ENCODE data around the gene MFAP4. TPM values are rescaled to one million over a fixed set of nuclear protein-coding genes. Genes with fewer than 3 reads are reported as not detected.

The MFAP4 gene
- total and polyA plus RNA-seq, 3 donors from 2014 or later = 24.0 to 108 (median 55.7) TPM

GRCh38 chr17:19376811-19377210 is 10.2 kb downstream of the MFAP4 start:
- 31 to 46% methylated on average over 2 of the region's 2 CpGs for WGBS, 2 donors
- Histone ChIP-seq H3K36me3 (ENCODE audit: low read depth, missing control alignments) (no peaks in the 10 kb centered on the region), H3K4me3 (peak overlapping the region; percentile 75 to 86), H3K9me3 (no peaks in the 10 kb centered on the region), H3K27me3 (no peaks in the 10 kb centered on the region), H3K4me1 (peaks cover 9% of the 10 kb centered on the region), H3K27ac (peak overlapping the region; percentile 77 to 96)
- TF ChIP-seq POLR2A (IDR thresholded peaks at IDR 0.05) = no peak
- no peak for TF ChIP-seq CTCF (IDR thresholded peaks at IDR 0.05)
- no peak for DNase-seq
- intact Hi-C loops (cut with DNase I; ENCODE audit: low total_unique reads) = no loop called here

DNA sequence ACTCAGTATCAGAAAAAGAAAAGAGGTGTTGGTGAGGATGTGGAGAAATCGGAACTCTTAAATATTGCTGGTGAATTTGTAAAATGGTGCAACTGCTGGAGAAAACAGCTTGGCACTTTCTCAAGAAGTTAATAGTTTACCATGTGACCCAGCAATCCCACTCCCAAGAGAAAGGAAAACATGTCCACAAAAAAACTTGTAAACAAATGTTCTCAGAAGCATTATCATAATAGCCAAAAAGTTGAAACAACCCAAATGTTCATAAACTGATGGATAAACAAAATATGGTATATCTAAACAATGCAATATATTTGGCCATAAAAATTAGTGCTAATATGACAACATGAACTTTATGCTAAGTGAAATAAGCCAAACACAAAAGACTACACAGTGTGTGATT is 11.3 kb downstream of the MFAP4 start:
- no peak for DNase-seq
- H3K36me3 ChIP-seq (ENCODE audit: low read depth, missing control alignments) = no peaks in the 10 kb centered on the region
- TF ChIP-seq CTCF (IDR thresholded peaks at IDR 0.05) (no peak), POLR2A (IDR thresholded peaks at IDR 0.05) (no peak)
- peaks cover 9% of the 10 kb centered on the region for H3K4me1 ChIP-seq
- 85 to 92% methylated on average over 1 of the region's 1 CpG for WGBS, 2 donors
- H3K4me3 ChIP-seq = no peak overlapping the region
- no peaks in the 10 kb centered on the region for H3K9me3 ChIP-seq
- no peak overlapping the region for H3K27ac ChIP-seq
- intact Hi-C loops (cut with DNase I; ENCODE audit: low total_unique reads) = no loop called here
- no peaks in the 10 kb centered on the region for H3K27me3 ChIP-seq

GRCh38 chr17:19374136-19374535 is 12.9 kb downstream of the MFAP4 start:
- intact Hi-C loops (cut with DNase I; ENCODE audit: low total_unique reads) = no loop called here
- peaks cover 5% of the 10 kb centered on the region for H3K4me1 ChIP-seq
- H3K27me3 ChIP-seq = no peaks in the 10 kb centered on the region
- TF ChIP-seq POLR2A (IDR thresholded peaks at IDR 0.05) (no peak), CTCF (IDR thresholded peaks at IDR 0.05) (no peak)
- no peaks in the 10 kb centered on the region for H3K9me3 ChIP-seq
- no peak for DNase-seq
- WGBS, 2 donors = 92% methylated on average over 5 of the region's 5 CpGs
- no peak overlapping the region for H3K27ac ChIP-seq
- no peak overlapping the region for H3K4me3 ChIP-seq
- no peaks in the 10 kb centered on the region for H3K36me3 ChIP-seq (ENCODE audit: low read depth, missing control alignments)

- Histone ChIP-seq H3K36me3 (ENCODE audit: low read depth, missing control alignments) (no peaks in the 10 kb centered on the region), H3K4me1 (no peaks in the 10 kb centered on the region), H3K27ac (no peak overlapping the region), H3K27me3 (no peaks in the 10 kb centered on the region), H3K9me3 (no peaks in the 10 kb centered on the region), H3K4me3 (no peak overlapping the region)
- intact Hi-C loops (cut with DNase I; ENCODE audit: low total_unique reads) = no loop called here
- no peak for DNase-seq
- WGBS, 2 donors = 85 to 89% methylated on average over 8 of the region's 8 CpGs
- no peak for TF ChIP-seq CTCF (IDR thresholded peaks at IDR 0.05)
- TF ChIP-seq POLR2A (IDR thresholded peaks at IDR 0.05) = no peak
These were observed 14.0 kb downstream of the MFAP4 start for GRCh38 chr17:19372866-19373504.

DNA sequence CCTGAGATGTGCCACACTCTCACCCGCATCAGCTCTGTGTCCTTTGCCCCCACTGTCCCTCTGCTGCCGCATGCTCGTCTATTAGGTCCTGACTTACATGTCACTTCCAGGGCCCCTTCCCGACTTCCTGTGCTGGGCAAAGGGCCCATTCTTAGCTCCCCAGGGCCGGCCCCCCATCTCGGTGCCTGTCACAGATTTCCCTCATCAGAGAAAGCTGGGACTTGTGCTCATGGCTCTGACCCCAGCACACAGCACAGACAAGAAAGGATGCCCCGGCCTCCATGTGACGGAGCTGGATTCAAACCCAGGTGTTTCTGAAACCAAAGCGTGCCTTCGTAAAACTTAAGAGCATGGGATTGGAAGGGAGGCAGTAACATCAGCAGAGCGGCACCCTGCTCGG is 14.6 kb downstream of the MFAP4 start:
- no peak for DNase-seq
- Histone ChIP-seq H3K27ac (no peak overlapping the region), H3K27me3 (no peaks in the 10 kb centered on the region), H3K36me3 (ENCODE audit: low read depth, missing control alignments) (no peaks in the 10 kb centered on the region), H3K4me3 (no peak overlapping the region), H3K4me1 (no peaks in the 10 kb centered on the region), H3K9me3 (no peaks in the 10 kb centered on the region)
- WGBS, 2 donors = 87 to 92% methylated on average over 12 of the region's 12 CpGs
- TF ChIP-seq POLR2A (IDR thresholded peaks at IDR 0.05) (no peak), CTCF (IDR thresholded peaks at IDR 0.05) (no peak)
- intact Hi-C loops (cut with DNase I; ENCODE audit: low total_unique reads) = no loop called here
